Endometrium (tissue), 2 donors: ENCODE data around the gene CHMP6.

ENCODE experiments used
- FAIRE-seq: peaks from 2 replicates; lab custom pipeline; 2012; peaks lifted over from hg19 to GRCh38; lab: Jason Lieb, UNC
- donor health status: control.
- donor health status: control.

CHMP6 gene

GRCh38 chr17:80991645-80992076 is at the start of gene CHMP6:
Gene CHMP6, plus strand, starts transcription at chr17:80991841. Its CDS starts 78 bp downstream, at chr17:80991919.
- FAIRE-seq, result no peak

GRCh38 chr17:80942423-80943345 is 49.0 kb upstream of the CHMP6 start:
- peak; percentile 76 for FAIRE-seq

- no peak for FAIRE-seq
These were observed 48.1 kb upstream of the CHMP6 start for GRCh38 chr17:80943346-80944145.

GRCh38 chr17:80944326-80944725 is 47.3 kb upstream of the CHMP6 start:
- FAIRE-seq, result no peak

- no peak for FAIRE-seq
These were observed 45.9 kb upstream of the CHMP6 start for GRCh38 chr17:80945736-80946135.

GRCh38 chr17:80946449-80946848 is 45.2 kb upstream of the CHMP6 start:
- no peak for FAIRE-seq

GRCh38 chr17:80947200-80947940 is 44.3 kb upstream of the CHMP6 start:
- no peak for FAIRE-seq

GRCh38 chr17:80948019-80948975 is 43.3 kb upstream of the CHMP6 start:
- no peak for FAIRE-seq

GRCh38 chr17:80948976-80949450 is 42.6 kb upstream of the CHMP6 start:
- FAIRE-seq, result no peak

- FAIRE-seq, result no peak
These were observed 41.9 kb upstream of the CHMP6 start for GRCh38 chr17:80949451-80950421.

- no peak for FAIRE-seq
These were observed 41.0 kb upstream of the CHMP6 start for GRCh38 chr17:80950466-80951120.

GRCh38 chr17:80951121-80952090 is 40.2 kb upstream of the CHMP6 start:
- FAIRE-seq, result no peak

- FAIRE-seq, result no peak
These were observed 39.4 kb upstream of the CHMP6 start for GRCh38 chr17:80952291-80952690.

- FAIRE-seq, result no peak
These were observed 37.9 kb upstream of the CHMP6 start for GRCh38 chr17:80953471-80954315.

- FAIRE-seq, result no peak
These were observed 36.6 kb upstream of the CHMP6 start for GRCh38 chr17:80955078-80955477.

- no peak for FAIRE-seq
These were observed 35.9 kb upstream of the CHMP6 start for GRCh38 chr17:80955671-80956280.
